Transverse colon (tissue), 4 donors: ENCODE measurements around the gene BTG4.

Experiments
- POLR2A ChIP-seq: fragments of 450-650 bp; IDR thresholded peaks from one replicate; pipeline ENCODE4 v1.6.1; 2016; ENCODE audit warnings: antibody characterized with exemption, mild to moderate bottlenecking, moderate library complexity
- POLR2AphosphoS5 ChIP-seq, 3 donors: sonication (generic); formaldehyde crosslinking; IDR thresholded peaks; one replicate each; pipeline ENCODE4 v1.6.1; 2016; ENCODE audit warnings: antibody characterized with exemption in 3 of 3
- TF ChIP-seq, protein P1 (sequence below), 5 experiments: fragments of 200-600 bp in 3 of 5; fragments of 450-650 bp in 2 of 5; sonication (generic) in 3 of 5; IDR thresholded peaks; 1 replicate in 2 of 5; 2 replicates in 3 of 5; pipeline ENCODE4 v1.5.1; 2016 to 2017; ENCODE audit warnings: antibody characterized with exemption in 5 of 5, inconsistent platforms in 3 of 5, mild to moderate bottlenecking in 2 of 5, moderate library complexity in 1 of 5

DNA sequence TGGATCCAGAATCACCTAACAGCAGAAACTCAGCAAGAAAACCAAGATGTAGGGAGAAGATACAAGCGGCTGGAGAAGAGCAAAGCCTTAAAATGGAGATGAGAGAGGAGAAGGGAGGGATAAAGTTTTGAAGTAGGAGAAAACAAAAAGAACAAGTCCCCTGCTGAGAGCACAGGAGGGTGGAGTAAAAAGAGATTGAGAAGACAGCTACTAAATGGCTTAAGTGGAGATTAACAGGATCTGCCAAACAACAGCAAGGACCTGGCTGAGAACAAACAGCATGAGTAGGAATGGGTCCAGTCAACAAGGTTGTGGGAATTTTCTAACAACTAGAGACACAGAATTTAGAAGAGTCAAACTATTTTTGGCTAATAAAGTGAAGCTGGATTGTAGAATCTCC, 18.1 kb downstream of the BTG4 start:
- TF ChIP-seq POLR2A (no peak), POLR2AphosphoS5 (IDR thresholded peaks at IDR 0.05) (no peak)
- TF ChIP-seq, protein P1, sequence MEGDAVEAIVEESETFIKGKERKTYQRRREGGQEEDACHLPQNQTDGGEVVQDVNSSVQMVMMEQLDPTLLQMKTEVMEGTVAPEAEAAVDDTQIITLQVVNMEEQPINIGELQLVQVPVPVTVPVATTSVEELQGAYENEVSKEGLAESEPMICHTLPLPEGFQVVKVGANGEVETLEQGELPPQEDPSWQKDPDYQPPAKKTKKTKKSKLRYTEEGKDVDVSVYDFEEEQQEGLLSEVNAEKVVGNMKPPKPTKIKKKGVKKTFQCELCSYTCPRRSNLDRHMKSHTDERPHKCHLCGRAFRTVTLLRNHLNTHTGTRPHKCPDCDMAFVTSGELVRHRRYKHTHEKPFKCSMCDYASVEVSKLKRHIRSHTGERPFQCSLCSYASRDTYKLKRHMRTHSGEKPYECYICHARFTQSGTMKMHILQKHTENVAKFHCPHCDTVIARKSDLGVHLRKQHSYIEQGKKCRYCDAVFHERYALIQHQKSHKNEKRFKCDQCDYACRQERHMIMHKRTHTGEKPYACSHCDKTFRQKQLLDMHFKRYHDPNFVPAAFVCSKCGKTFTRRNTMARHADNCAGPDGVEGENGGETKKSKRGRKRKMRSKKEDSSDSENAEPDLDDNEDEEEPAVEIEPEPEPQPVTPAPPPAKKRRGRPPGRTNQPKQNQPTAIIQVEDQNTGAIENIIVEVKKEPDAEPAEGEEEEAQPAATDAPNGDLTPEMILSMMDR (IDR thresholded peaks at IDR 0.05): no peak
